ENCODE results near the gene P2RY13.

P2RY13 gene

GRCh38 chr3:151300539-151300938, 28.8 kb downstream of the P2RY13 start:
- no peak overlapping the region for H3K14ac ChIP-seq (ENCODE audit: low read length in 2 of 2)
- no peaks in the 10 kb centered on the region for H3K27me3 ChIP-seq (ENCODE audit: control insufficient read depth in 1 of 2, insufficient read depth in 1 of 2, low read length in 2 of 2)
- H4K91ac ChIP-seq (ENCODE audit: low read length), result no peak overlapping the region
- H3K4me3 ChIP-seq (ENCODE audit: insufficient read depth in 1 of 2, low read depth in 1 of 2, low read length in 2 of 2), result no peak overlapping the region
- no peak overlapping the region for H2AFZ ChIP-seq (ENCODE audit: low read depth, low read length)
- H3K9me3 ChIP-seq (ENCODE audit: control insufficient read depth, low read length), result no peaks in the 10 kb centered on the region
- no peak overlapping the region for H2BK120ac ChIP-seq (ENCODE audit: low read depth, low read length)
- no peak overlapping the region for H3K4ac ChIP-seq (ENCODE audit: low read depth in 1 of 2, low read length in 2 of 2)
- H3K4me2 ChIP-seq (ENCODE audit: low read length, poor library complexity, severe bottlenecking), result no peak overlapping the region
- no peak overlapping the region for H2AK5ac ChIP-seq (ENCODE audit: low read length, severe bottlenecking)
- no peaks in the 10 kb centered on the region for H3K36me3 ChIP-seq (ENCODE audit: control insufficient read depth in 1 of 2, insufficient read depth in 2 of 2, low read depth in 1 of 2, low read length in 2 of 2)
- no peaks in the 10 kb centered on the region for H3K79me1 ChIP-seq (replicated peaks; ENCODE audit: low read length, poor library complexity, severe bottlenecking)
- WGBS, result 80% methylated on average over 1 of the region's 1 CpG
- no peak overlapping the region for H3K23ac ChIP-seq (ENCODE audit: low read length in 2 of 2)
- no peak for DNase-seq
- peaks cover 8% of the 10 kb centered on the region for H3K4me1 ChIP-seq (ENCODE audit: control insufficient read depth, insufficient read depth, low read depth, low read length)
- H2BK15ac ChIP-seq (ENCODE audit: low read depth, poor library complexity, severe bottlenecking), result no peak overlapping the region
- H2BK12ac ChIP-seq (ENCODE audit: low read length in 2 of 2), result no peak overlapping the region
- no peak overlapping the region for H3K18ac ChIP-seq (ENCODE audit: low read depth in 1 of 2, low read length in 2 of 2)
- no peak overlapping the region for H4K8ac ChIP-seq (ENCODE audit: low read length)
- no peak overlapping the region for H3K9ac ChIP-seq (ENCODE audit: low read length)
- no peak overlapping the region for H3K27ac ChIP-seq (ENCODE audit: low read length, poor library complexity, severe bottlenecking)
- H2BK5ac ChIP-seq (ENCODE audit: low read depth, low read length, poor library complexity, severe bottlenecking), result no peak overlapping the region

- Histone ChIP-seq H3K18ac (ENCODE audit: low read depth in 1 of 2, low read length in 2 of 2) (no peak overlapping the region), H2BK5ac (ENCODE audit: low read depth, low read length, poor library complexity, severe bottlenecking) (no peak overlapping the region), H3K9me3 (ENCODE audit: control insufficient read depth, low read length) (no peaks in the 10 kb centered on the region), H3K4me1 (ENCODE audit: control insufficient read depth, insufficient read depth, low read depth, low read length) (peaks cover 2% of the 10 kb centered on the region), H2BK15ac (ENCODE audit: low read depth, poor library complexity, severe bottlenecking) (no peak overlapping the region), H3K9ac (ENCODE audit: low read length) (no peak overlapping the region), H2AK5ac (ENCODE audit: low read length, severe bottlenecking) (no peak overlapping the region), H2BK12ac (ENCODE audit: low read length in 2 of 2) (no peak overlapping the region), H2BK120ac (ENCODE audit: low read depth, low read length) (no peak overlapping the region), H3K23ac (ENCODE audit: low read length in 2 of 2) (no peak overlapping the region), H3K4me2 (ENCODE audit: low read length, poor library complexity, severe bottlenecking) (no peak overlapping the region), H2AFZ (ENCODE audit: low read depth, low read length) (no peak overlapping the region), H4K8ac (ENCODE audit: low read length) (no peak overlapping the region), H3K27me3 (ENCODE audit: control insufficient read depth in 1 of 2, insufficient read depth in 1 of 2, low read length in 2 of 2) (no peaks in the 10 kb centered on the region), H3K4ac (ENCODE audit: low read depth in 1 of 2, low read length in 2 of 2) (no peak overlapping the region), H3K36me3 (ENCODE audit: control insufficient read depth in 1 of 2, insufficient read depth in 2 of 2, low read depth in 1 of 2, low read length in 2 of 2) (no peaks in the 10 kb centered on the region), H3K14ac (ENCODE audit: low read length in 2 of 2) (no peak overlapping the region), H3K27ac (ENCODE audit: low read length, poor library complexity, severe bottlenecking) (no peak overlapping the region), H3K4me3 (ENCODE audit: insufficient read depth in 1 of 2, low read depth in 1 of 2, low read length in 2 of 2) (no peak overlapping the region), H4K91ac (ENCODE audit: low read length) (no peak overlapping the region), H3K79me1 (replicated peaks; ENCODE audit: low read length, poor library complexity, severe bottlenecking) (no peaks in the 10 kb centered on the region)
- WGBS, result 100% methylated on average over 2 of the region's 2 CpGs
- no peak for DNase-seq
These were observed 30.3 kb downstream of the P2RY13 start for GRCh38 chr3:151299006-151299405.

DNA sequence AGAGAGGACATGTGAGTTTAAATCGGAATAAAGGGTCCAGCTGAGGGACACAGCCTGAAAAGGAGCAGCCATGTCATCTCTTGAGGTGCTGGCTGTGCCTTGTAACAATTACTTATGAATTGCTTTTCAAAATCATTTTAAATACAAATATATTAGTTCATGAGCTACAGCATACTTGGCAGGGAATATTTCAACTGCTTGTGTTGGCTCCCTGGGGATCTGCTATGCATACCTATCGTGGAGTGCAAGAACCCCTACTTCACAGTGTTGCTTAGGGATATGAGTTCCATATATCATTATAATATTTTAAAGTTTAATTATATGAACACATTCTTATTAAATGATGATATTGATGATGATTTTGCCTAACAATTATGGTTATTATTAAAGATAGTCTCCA, 31.9 kb downstream of the P2RY13 start:
- no peak overlapping the region for H3K14ac ChIP-seq (ENCODE audit: low read length in 2 of 2)
- H3K23ac ChIP-seq (ENCODE audit: low read length in 2 of 2), result no peak overlapping the region
- no peaks in the 10 kb centered on the region for H3K9me3 ChIP-seq (ENCODE audit: control insufficient read depth, low read length)
- H3K27me3 ChIP-seq (ENCODE audit: control insufficient read depth in 1 of 2, insufficient read depth in 1 of 2, low read length in 2 of 2), result no peaks in the 10 kb centered on the region
- no peak overlapping the region for H3K4ac ChIP-seq (ENCODE audit: low read depth in 1 of 2, low read length in 2 of 2)
- no peak overlapping the region for H2BK15ac ChIP-seq (ENCODE audit: low read depth, poor library complexity, severe bottlenecking)
- DNase-seq, result no peak
- no peak overlapping the region for H2BK12ac ChIP-seq (ENCODE audit: low read length in 2 of 2)
- H2BK120ac ChIP-seq (ENCODE audit: low read depth, low read length), result no peak overlapping the region
- 60% methylated on average over 1 of the region's 2 CpGs for WGBS
- no peak overlapping the region for H3K4me3 ChIP-seq (ENCODE audit: insufficient read depth in 1 of 2, low read depth in 1 of 2, low read length in 2 of 2)
- no peak overlapping the region for H3K18ac ChIP-seq (ENCODE audit: low read depth in 1 of 2, low read length in 2 of 2)
- H3K9ac ChIP-seq (ENCODE audit: low read length), result no peak overlapping the region
- H3K4me1 ChIP-seq (ENCODE audit: control insufficient read depth, insufficient read depth, low read depth, low read length), result peaks cover 3% of the 10 kb centered on the region
- no peak overlapping the region for H4K8ac ChIP-seq (ENCODE audit: low read length)
- H3K79me1 ChIP-seq (replicated peaks; ENCODE audit: low read length, poor library complexity, severe bottlenecking), result no peaks in the 10 kb centered on the region
- H2AK5ac ChIP-seq (ENCODE audit: low read length, severe bottlenecking), result no peak overlapping the region
- H3K36me3 ChIP-seq (ENCODE audit: control insufficient read depth in 1 of 2, insufficient read depth in 2 of 2, low read depth in 1 of 2, low read length in 2 of 2), result no peaks in the 10 kb centered on the region
- no peak overlapping the region for H3K27ac ChIP-seq (ENCODE audit: low read length, poor library complexity, severe bottlenecking)
- no peak overlapping the region for H3K4me2 ChIP-seq (ENCODE audit: low read length, poor library complexity, severe bottlenecking)
- H4K91ac ChIP-seq (ENCODE audit: low read length), result no peak overlapping the region
- no peak overlapping the region for H2BK5ac ChIP-seq (ENCODE audit: low read depth, low read length, poor library complexity, severe bottlenecking)
- no peak overlapping the region for H2AFZ ChIP-seq (ENCODE audit: low read depth, low read length)

DNA sequence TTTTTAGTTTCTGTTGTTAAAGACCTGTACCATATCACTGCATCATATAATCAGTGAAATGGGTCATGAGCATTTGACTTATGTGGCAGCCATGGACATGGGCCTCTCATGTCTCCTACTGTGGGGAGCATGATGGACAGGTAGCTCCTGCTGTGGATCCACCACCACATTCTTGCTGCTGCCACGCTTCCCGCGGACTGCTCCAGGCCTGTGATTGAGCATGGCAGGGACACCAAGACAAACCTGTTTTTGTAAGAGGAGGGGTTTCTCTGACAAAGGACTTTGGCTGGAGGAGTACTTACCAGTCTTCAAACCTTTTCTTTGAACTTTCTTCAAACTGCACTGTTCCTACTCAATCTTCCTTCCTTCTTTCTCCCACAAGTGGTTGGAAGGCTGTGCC, 33.1 kb downstream of the P2RY13 start:
- Histone ChIP-seq H2BK12ac (ENCODE audit: low read length in 2 of 2) (peak overlapping the region in 1 of 2 experiments; percentile 63), H3K4me1 (ENCODE audit: control insufficient read depth, insufficient read depth, low read depth, low read length) (peaks cover 3% of the 10 kb centered on the region), H3K27ac (ENCODE audit: low read length, poor library complexity, severe bottlenecking) (no peak overlapping the region), H3K4ac (ENCODE audit: low read depth in 1 of 2, low read length in 2 of 2) (no peak overlapping the region), H4K91ac (ENCODE audit: low read length) (no peak overlapping the region), H2BK15ac (ENCODE audit: low read depth, poor library complexity, severe bottlenecking) (no peak overlapping the region), H3K4me2 (ENCODE audit: low read length, poor library complexity, severe bottlenecking) (no peak overlapping the region), H3K9ac (ENCODE audit: low read length) (no peak overlapping the region), H3K18ac (ENCODE audit: low read depth in 1 of 2, low read length in 2 of 2) (no peak overlapping the region), H3K9me3 (ENCODE audit: control insufficient read depth, low read length) (no peaks in the 10 kb centered on the region), H2BK5ac (ENCODE audit: low read depth, low read length, poor library complexity, severe bottlenecking) (no peak overlapping the region), H3K36me3 (ENCODE audit: control insufficient read depth in 1 of 2, insufficient read depth in 2 of 2, low read depth in 1 of 2, low read length in 2 of 2) (no peaks in the 10 kb centered on the region), H3K79me1 (replicated peaks; ENCODE audit: low read length, poor library complexity, severe bottlenecking) (no peaks in the 10 kb centered on the region), H2AFZ (ENCODE audit: low read depth, low read length) (no peak overlapping the region), H3K23ac (ENCODE audit: low read length in 2 of 2) (no peak overlapping the region), H2AK5ac (ENCODE audit: low read length, severe bottlenecking) (no peak overlapping the region), H4K8ac (ENCODE audit: low read length) (no peak overlapping the region), H2BK120ac (ENCODE audit: low read depth, low read length) (no peak overlapping the region), H3K4me3 (ENCODE audit: insufficient read depth in 1 of 2, low read depth in 1 of 2, low read length in 2 of 2) (no peak overlapping the region), H3K14ac (ENCODE audit: low read length in 2 of 2) (no peak overlapping the region), H3K27me3 (ENCODE audit: control insufficient read depth in 1 of 2, insufficient read depth in 1 of 2, low read length in 2 of 2) (no peaks in the 10 kb centered on the region)
- no peak for DNase-seq
- 100% methylated on average over 3 of the region's 3 CpGs for WGBS

All from mesenchymal stem cell (in vitro differentiated cells and primary cell).